ENCODE measurements around the gene COMMD3.

COMMD3 gene

DNA sequence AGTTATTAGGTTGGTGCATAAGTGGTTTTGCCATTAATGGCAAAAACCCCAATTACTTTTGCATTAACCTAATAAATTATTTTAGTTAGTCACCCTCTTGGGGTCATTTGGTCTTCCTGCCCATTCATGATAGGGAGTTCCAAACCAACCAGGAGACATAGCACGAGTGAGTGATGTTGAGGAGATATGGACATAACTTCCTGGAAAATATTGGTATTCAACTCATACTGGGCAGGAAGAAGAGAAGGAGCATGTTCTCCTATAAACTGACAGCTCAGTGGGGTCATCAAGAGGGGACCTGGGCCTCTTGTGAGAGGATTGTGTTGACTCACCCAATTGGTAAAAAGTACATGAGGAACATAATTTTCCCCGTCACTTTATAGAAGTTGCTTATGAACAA lies 52.8 kb downstream of the COMMD3 start:
- DNase-seq: no peak

DNA sequence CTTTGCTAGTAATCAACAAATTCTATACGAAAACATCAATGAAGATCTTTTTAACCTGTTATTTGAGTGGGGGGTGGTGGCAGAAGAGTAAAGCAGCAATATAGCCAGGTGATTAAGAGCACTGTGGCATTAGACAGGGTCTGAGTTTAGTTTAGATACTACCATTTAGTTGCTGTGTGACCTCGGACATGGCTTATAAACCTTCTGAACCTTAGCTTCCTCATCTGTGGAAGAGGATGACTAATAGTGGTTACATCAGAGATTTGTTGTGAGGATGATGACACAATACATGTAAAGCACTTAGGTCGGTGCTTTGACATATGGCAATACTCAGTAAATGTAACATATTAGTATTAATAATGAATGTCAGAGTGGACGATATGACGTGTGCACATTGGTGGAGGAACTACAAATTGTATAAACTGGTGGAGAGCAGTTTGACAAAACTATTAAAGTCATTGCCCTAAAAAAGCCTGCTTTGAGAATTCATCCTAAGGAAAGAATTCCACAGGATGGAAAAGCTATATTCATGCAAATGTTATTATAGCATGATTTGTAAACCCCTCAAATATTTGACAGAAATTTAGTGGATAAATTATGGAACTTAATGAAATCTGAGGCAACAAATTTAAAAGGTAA lies 53.4 kb downstream of the COMMD3 start:
- no peak for DNase-seq

Measured in CD4-positive, alpha-beta T cell treated with Interleukin-10 for 1 hour (primary cell).